Activated naive CD8-positive, alpha-beta T cell treated with anti-CD3 and anti-CD28 coated beads, Interleukin-2, amount 10 ng/mL, durations not matched to agents 7 days and 5 days (primary cell): ENCODE measurements around the gene PCDHA3. TPM values are rescaled to one million over a fixed set of nuclear protein-coding genes. Genes with fewer than 3 reads are reported as not detected.
"Not testable (repeated sequence)": the region's sequence is repeated elsewhere in the genome, so short reads cannot be mapped to it uniquely, and the experiment has no call there.

ENCODE experiments used
- ATAC-seq: fragments of 150-1000 bp; cut with Tn5 transposase; one replicate; pipeline ENCODE4 v1.10.0; 2021; ENCODE audit warnings: low read depth, moderate library complexity
- POLR2A ChIA-PET: fragments of 350-600 bp; sonication (Branson Sonifier 250); formaldehyde crosslinking; loops from one replicate; lab custom pipeline; 2021; ENCODE audit warnings: antibody characterized with exemption; lab: Charles Lee
- DNase-seq: peaks from one replicate; pipeline ENCODE4 v3.0.0; 2021
- H3K27ac Mint-ChIP-seq: one replicate; pipeline ENCODE4 v1.8.0; 2022; ENCODE audit warnings: mild to moderate bottlenecking, mixed read lengths
- H3K27me3 Mint-ChIP-seq: one replicate; pipeline ENCODE4 v1.8.0; 2022; ENCODE audit warnings: mild to moderate bottlenecking, moderate library complexity, mixed read lengths
- H3K36me3 Mint-ChIP-seq: one replicate; pipeline ENCODE4 v1.8.0; 2021; ENCODE audit warnings: mild to moderate bottlenecking, mixed read lengths
- H3K4me1 Mint-ChIP-seq: one replicate; pipeline ENCODE4 v1.8.0; 2021; ENCODE audit warnings: mixed read lengths
- H3K4me3 Mint-ChIP-seq: one replicate; pipeline ENCODE4 v1.8.0; 2022; ENCODE audit warnings: mild to moderate bottlenecking, moderate library complexity, mixed read lengths
- H3K9me3 Mint-ChIP-seq: one replicate; pipeline ENCODE4 v1.8.0; 2021; ENCODE audit warnings: mixed read lengths
- total RNA-seq, 2 experiments: library from RNA; stranded (reverse); gene quantifications; one replicate each; pipeline ENCODE4 v1.2.3, GENCODE V29; 2021

The PCDHA3 gene
- total RNA-seq: not detected

- Mint-ChIP-seq H3K4me3 (no peak within 1 kb of the TSS), H3K9me3 (peaks cover 13% of the 10 kb centered on the region), H3K27ac (no peak within 1 kb of the TSS), H3K27me3 (no peaks in the 10 kb centered on the region), H3K4me1 (no peaks in the 10 kb centered on the region), H3K36me3 (no peaks in the 10 kb centered on the region)
- POLR2A ChIA-PET: no interaction called here
- no peak for ATAC-seq
- DNase-seq: no peak
These were observed at the start of gene PCDHA3 for GRCh38 chr5:140800816-140801493. Gene PCDHA3, plus strand, starts transcription at chr5:140801057.

DNA sequence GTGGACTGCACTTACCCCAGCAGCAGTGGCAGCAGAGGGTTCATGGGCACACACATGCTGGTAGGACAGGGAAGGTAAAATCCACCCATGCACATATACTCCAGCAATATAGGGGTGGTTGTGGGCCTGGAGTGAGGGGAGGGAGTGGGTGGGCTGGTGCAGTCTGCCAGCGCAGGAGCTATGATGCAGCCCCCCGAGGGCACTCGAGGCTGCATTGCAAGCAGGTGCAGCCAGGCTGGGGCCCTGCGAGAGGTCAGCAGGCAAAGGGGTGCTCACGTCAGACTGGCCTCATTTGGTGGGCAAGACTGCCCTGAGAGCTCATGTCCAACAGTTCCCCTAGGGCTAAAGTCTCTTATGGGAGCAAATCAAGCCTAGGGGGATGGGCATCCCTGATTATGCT lies 47.3 kb upstream of the PCDHA3 start:
- DNase-seq: no peak
- H3K4me3 Mint-ChIP-seq: no peak overlapping the region
- H3K27me3 Mint-ChIP-seq: no peaks in the 10 kb centered on the region
- no peaks in the 10 kb centered on the region for H3K4me1 Mint-ChIP-seq
- H3K27ac Mint-ChIP-seq: no peak overlapping the region
- peaks cover 36% of the 10 kb centered on the region for H3K9me3 Mint-ChIP-seq
- POLR2A ChIA-PET: interaction anchor here (0.6 kb wide), 1 partner anchor 168 kb away, joined by 7 read pairs; no protein-coding TSS in a partner anchor
- ATAC-seq: no peak
- no peaks in the 10 kb centered on the region for H3K36me3 Mint-ChIP-seq

DNA sequence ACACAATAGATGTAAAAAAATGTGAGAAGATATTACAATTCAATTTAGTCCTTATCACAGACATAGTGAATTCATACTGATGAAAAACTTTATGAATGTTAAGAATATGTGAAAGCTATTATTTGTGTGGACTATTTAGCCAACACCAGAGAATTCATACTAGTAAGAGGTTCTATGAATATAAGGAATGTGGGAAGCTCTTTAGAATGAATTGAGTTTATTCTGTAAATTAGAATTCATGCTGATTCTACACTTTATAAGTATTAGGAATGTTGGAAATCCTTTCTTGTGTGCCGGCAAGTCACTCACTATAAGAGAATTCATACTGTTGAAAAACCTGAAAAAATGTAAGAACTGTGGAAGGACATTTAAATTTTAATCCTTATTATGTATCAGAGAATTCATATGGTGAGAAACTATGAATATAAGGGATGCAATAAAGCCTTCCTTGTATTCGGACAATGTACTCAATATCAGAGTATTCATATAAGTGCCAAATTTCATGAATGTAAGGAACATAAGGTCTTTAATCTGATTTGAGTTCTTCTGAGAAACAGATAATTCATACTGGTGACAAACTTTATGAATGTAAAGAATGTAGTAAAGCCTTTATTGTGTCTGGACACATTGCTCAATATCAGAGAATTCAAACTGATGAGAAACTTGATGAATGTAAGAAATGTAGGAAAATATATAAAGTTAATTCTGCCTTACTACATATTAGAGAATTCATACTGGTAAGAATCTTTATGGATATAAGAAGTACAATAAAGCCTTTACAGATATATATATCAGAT lies 36.5 kb upstream of the PCDHA3 start:
- DNase-seq: no peak
- Mint-ChIP-seq H3K27me3 (no peaks in the 10 kb centered on the region), H3K9me3 (peaks cover 40% of the 10 kb centered on the region), H3K36me3 (peaks cover 2% of the 10 kb centered on the region), H3K4me1 (no peaks in the 10 kb centered on the region), H3K4me3 (no peak overlapping the region), H3K27ac (no peak overlapping the region)
- POLR2A ChIA-PET: no interaction called here
- ATAC-seq: no peak

DNA sequence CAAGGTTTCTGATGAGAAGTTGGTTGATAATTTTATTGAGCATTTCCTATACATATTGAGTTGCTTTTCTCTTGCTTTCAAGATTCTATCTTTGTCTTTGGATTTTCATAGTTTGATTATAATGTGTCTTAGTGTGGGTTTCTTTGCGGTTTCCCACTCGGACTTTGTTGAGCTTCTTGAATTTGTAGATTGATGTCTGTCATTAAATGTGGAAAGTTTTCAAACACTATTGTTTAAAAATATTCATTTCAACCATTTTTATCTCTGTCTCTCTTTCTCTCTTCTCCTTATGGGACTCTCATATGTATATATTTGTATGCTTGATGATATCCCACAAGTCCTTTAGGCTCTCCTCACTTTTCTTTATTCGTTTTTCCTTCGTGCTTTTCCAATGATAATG lies 33.4 kb upstream of the PCDHA3 start:
- H3K27me3 Mint-ChIP-seq: no peaks in the 10 kb centered on the region
- DNase-seq (no peak), ATAC-seq (no peak)
- H3K4me1 Mint-ChIP-seq: no peaks in the 10 kb centered on the region
- H3K9me3 Mint-ChIP-seq: peaks cover 35% of the 10 kb centered on the region
- POLR2A ChIA-PET: no interaction called here
- no peaks in the 10 kb centered on the region for H3K36me3 Mint-ChIP-seq
- H3K27ac Mint-ChIP-seq: no peak overlapping the region
- H3K4me3 Mint-ChIP-seq: no peak overlapping the region

GRCh38 chr5:140780512-140780911 lies 20.3 kb upstream of the PCDHA3 start:
- no peaks in the 10 kb centered on the region for H3K36me3 Mint-ChIP-seq
- no peaks in the 10 kb centered on the region for H3K4me1 Mint-ChIP-seq
- no peak overlapping the region for H3K27ac Mint-ChIP-seq
- ATAC-seq (no peak), DNase-seq (no peak)
- H3K4me3 Mint-ChIP-seq: no peak overlapping the region
- POLR2A ChIA-PET: no interaction called here
- no peaks in the 10 kb centered on the region for H3K27me3 Mint-ChIP-seq
- H3K9me3 Mint-ChIP-seq: peaks cover 28% of the 10 kb centered on the region

GRCh38 chr5:140785905-140786686 lies 14.8 kb upstream of the PCDHA3 start, which contains the start of gene PCDHA1:
Gene PCDHA1, plus strand, starts transcription at chr5:140786140.
- Mint-ChIP-seq H3K9me3 (peaks cover 16% of the 10 kb centered on the region), H3K4me3 (no peak within 1 kb of the TSS), H3K27me3 (peaks cover 3% of the 10 kb centered on the region), H3K36me3 (no peaks in the 10 kb centered on the region), H3K4me1 (no peaks in the 10 kb centered on the region), H3K27ac (no peak within 1 kb of the TSS)
- DNase-seq (no peak), ATAC-seq (no peak)
- POLR2A ChIA-PET: no interaction called here

GRCh38 chr5:140787422-140787821 lies 13.4 kb upstream of the PCDHA3 start:
- H3K27me3 Mint-ChIP-seq, H3K36me3 Mint-ChIP-seq, H3K27ac Mint-ChIP-seq, ATAC-seq, POLR2A ChIA-PET, H3K4me3 Mint-ChIP-seq, DNase-seq, H3K4me1 Mint-ChIP-seq: not testable (repeated sequence)
- peaks cover 15% of the 10 kb centered on the region for H3K9me3 Mint-ChIP-seq

GRCh38 chr5:140787849-140788504 lies 12.9 kb upstream of the PCDHA3 start:
- H3K4me1 Mint-ChIP-seq, POLR2A ChIA-PET, H3K27me3 Mint-ChIP-seq, H3K36me3 Mint-ChIP-seq, ATAC-seq, DNase-seq, H3K27ac Mint-ChIP-seq, H3K4me3 Mint-ChIP-seq: not testable (repeated sequence)
- H3K9me3 Mint-ChIP-seq: peaks cover 17% of the 10 kb centered on the region

DNA sequence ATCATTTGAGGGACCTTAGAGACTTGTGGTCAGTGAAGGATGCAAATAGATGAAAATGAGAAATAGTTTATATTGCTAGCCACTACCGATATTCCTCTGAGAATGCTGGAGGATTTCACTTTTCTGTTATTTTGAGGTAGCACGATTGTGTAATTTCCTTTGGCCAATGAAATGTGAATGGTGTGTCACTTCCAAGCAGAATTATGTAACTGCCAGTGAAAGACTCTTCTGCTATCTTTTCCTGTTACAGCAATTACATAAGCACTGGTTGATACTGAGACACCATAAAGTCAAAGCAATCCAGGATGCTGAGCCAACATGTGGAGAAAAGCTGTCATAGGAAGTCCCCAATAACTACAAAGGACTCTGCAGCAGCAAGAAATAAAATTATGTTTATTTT lies 9.8 kb upstream of the PCDHA3 start:
- H3K4me1 Mint-ChIP-seq: no peaks in the 10 kb centered on the region
- POLR2A ChIA-PET: no interaction called here

GRCh38 chr5:140794595-140795258 lies 6.1 kb upstream of the PCDHA3 start, which contains the start of gene PCDHA2:
Gene PCDHA2, plus strand, starts transcription at chr5:140794852.
- ATAC-seq: no peak
- H3K27me3 Mint-ChIP-seq: peaks cover 8% of the 10 kb centered on the region
- no peaks in the 10 kb centered on the region for H3K4me1 Mint-ChIP-seq
- peaks cover 14% of the 10 kb centered on the region for H3K9me3 Mint-ChIP-seq
- no peak within 1 kb of the TSS for H3K4me3 Mint-ChIP-seq
- POLR2A ChIA-PET: no interaction called here
- no peaks in the 10 kb centered on the region for H3K36me3 Mint-ChIP-seq
- DNase-seq: no peak
- H3K27ac Mint-ChIP-seq: no peak within 1 kb of the TSS

More for the DNA sequence above, 9.8 kb upstream of the PCDHA3 start:
- peaks cover 10% of the 10 kb centered on the region for H3K27me3 Mint-ChIP-seq
- H3K27ac Mint-ChIP-seq: no peak overlapping the region
- DNase-seq: no peak
- no peaks in the 10 kb centered on the region for H3K36me3 Mint-ChIP-seq
- H3K9me3 Mint-ChIP-seq: peaks cover 17% of the 10 kb centered on the region
- H3K4me3 Mint-ChIP-seq: no peak overlapping the region
- no peak for ATAC-seq

DNA sequence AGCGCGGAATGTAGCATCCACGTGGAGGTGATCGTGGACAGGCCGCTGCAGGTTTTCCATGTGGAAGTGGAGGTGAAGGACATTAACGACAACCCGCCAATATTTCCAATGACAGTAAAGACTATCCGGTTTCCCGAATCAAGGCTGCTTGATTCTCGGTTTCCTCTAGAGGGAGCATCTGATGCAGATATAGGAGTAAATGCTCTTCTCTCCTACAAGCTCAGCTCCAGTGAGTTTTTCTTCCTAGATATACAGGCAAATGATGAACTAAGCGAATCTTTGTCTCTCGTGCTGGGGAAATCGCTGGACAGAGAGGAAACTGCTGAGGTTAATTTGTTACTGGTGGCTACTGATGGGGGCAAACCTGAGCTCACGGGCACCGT lies 5.6 kb upstream of the PCDHA3 start:
- peaks cover 16% of the 10 kb centered on the region for H3K9me3 Mint-ChIP-seq
- ATAC-seq: no peak
- no peak for DNase-seq

DNA sequence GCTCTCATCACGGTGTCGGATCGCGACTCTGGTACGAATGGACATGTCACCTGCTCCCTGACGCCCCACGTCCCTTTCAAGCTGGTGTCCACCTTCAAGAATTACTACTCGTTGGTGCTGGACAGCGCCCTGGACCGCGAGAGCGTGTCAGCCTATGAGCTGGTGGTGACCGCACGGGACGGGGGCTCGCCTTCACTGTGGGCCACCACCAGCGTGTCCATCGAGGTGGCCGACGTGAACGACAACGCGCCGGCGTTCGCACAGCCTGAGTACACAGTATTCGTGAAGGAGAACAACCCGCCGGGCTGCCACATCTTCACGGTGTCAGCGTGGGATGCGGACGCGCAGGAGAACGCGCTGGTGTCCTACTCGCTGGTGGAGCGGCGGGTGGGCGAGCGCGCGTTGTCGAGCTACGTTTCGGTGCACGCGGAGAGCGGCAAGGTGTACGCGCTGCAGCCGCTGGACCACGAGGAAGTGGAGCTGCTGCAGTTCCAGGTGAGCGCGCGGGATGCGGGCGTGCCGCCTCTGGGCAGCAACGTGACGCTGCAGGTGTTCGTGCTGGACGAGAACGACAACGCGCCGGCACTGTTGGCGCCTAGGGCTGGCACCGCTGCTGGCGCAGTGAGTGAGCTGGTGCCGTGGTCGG lies 4.7 kb upstream of the PCDHA3 start:
- POLR2A ChIA-PET, ATAC-seq, H3K27ac Mint-ChIP-seq, H3K4me3 Mint-ChIP-seq, DNase-seq, H3K36me3 Mint-ChIP-seq, H3K4me1 Mint-ChIP-seq, H3K27me3 Mint-ChIP-seq: not testable (repeated sequence)
- H3K9me3 Mint-ChIP-seq: peaks cover 14% of the 10 kb centered on the region

More for the DNA sequence above, 5.6 kb upstream of the PCDHA3 start:
- Mint-ChIP-seq H3K4me3 (no peak overlapping the region), H3K27me3 (peaks cover 7% of the 10 kb centered on the region), H3K36me3 (no peaks in the 10 kb centered on the region), H3K27ac (no peak overlapping the region), H3K4me1 (no peaks in the 10 kb centered on the region)
- POLR2A ChIA-PET: no interaction called here
